HG03520 (cell line): Measurements from ENCODE around the gene NCOA1.
"Not testable (repeated sequence)": the region's sequence is repeated elsewhere in the genome, so short reads cannot be mapped to it uniquely, and the experiment has no call there.

Experiments
- ATAC-seq: cut with Tn5 transposase; IDR thresholded peaks from one replicate; pipeline ENCODE4 v1.9.1; 2021; ENCODE audit warnings: mild to moderate bottlenecking, moderate library complexity; ENCODE audit not compliant: unreplicated experiment

Gene NCOA1

GRCh38 chr2:24490690-24491541 lies at the start of gene NCOA1:
NCOA1 (plus strand) TSS chr2:24491254; CDS start chr2:24658678, 167,424 bp downstream.
- peak; percentile 65 for ATAC-seq

- ATAC-seq, result no peak
Observed at GRCh38 chr2:24448797-24449196, 42.3 kb upstream of the NCOA1 start.

- no peak for ATAC-seq
Observed at GRCh38 chr2:24449344-24449743, 41.7 kb upstream of the NCOA1 start.

- ATAC-seq, result no peak
Observed at GRCh38 chr2:24451805-24452501, 39.1 kb upstream of the NCOA1 start.

- ATAC-seq, result no peak
Observed at GRCh38 chr2:24452502-24452885, 38.6 kb upstream of the NCOA1 start.

- no peak for ATAC-seq
Observed at GRCh38 chr2:24453379-24454073, 37.5 kb upstream of the NCOA1 start.

GRCh38 chr2:24454294-24454693 lies 36.8 kb upstream of the NCOA1 start:
- no peak for ATAC-seq

- no peak for ATAC-seq
Observed at GRCh38 chr2:24456599-24457556, 34.2 kb upstream of the NCOA1 start.

GRCh38 chr2:24457696-24458386 lies 33.2 kb upstream of the NCOA1 start:
- ATAC-seq, result no peak

GRCh38 chr2:24459224-24460161 lies 31.6 kb upstream of the NCOA1 start:
- no peak for ATAC-seq

- ATAC-seq, result no peak
Observed at GRCh38 chr2:24461685-24462084, 29.4 kb upstream of the NCOA1 start.

- no peak for ATAC-seq
Observed at GRCh38 chr2:24463271-24463670, 27.8 kb upstream of the NCOA1 start.

- no peak for ATAC-seq
Observed at GRCh38 chr2:24466871-24467870, 23.9 kb upstream of the NCOA1 start.

GRCh38 chr2:24468453-24468852 lies 22.6 kb upstream of the NCOA1 start:
- not testable (repeated sequence) for ATAC-seq

GRCh38 chr2:24469148-24469650 lies 21.9 kb upstream of the NCOA1 start:
- ATAC-seq, result no peak

GRCh38 chr2:24471662-24472061 lies 19.4 kb upstream of the NCOA1 start:
- ATAC-seq, result no peak

GRCh38 chr2:24472416-24472815 lies 18.6 kb upstream of the NCOA1 start:
- no peak for ATAC-seq
